Right lung (tissue), 5 donors: ENCODE results near the gene CAP1. TPM values are rescaled to one million over a fixed set of nuclear protein-coding genes. Genes with fewer than 3 reads are reported as not detected.
A peak's percentile ranks its signal among the peaks of the same experiment; 100 is the strongest.

Source experiments
- DNase-seq, 2 donors: peaks; one replicate each; pipeline ENCODE4 v3.0.0-alpha.2; 2013
- polyA plus RNA-seq, 5 donors: library from polyadenylated mRNA; unstranded; fragments of 120-200 nt; gene quantifications; one replicate each; pipeline versions ENCODE4 v1.2.1 to v1.2.3, GENCODE V29; 2013; ENCODE audit warnings: inconsistent platforms in 1 of 5, low replicate concordance in 1 of 5; ENCODE audit not compliant: insufficient read length in 5 of 5, insufficient read depth in 1 of 5

The CAP1 gene
- polyA plus RNA-seq, 5 donors, result 149 to 170 (median 166) TPM

GRCh38 chr1:40092706-40093639 lies 52.4 kb downstream of the CAP1 start:
- DNase-seq, result no peak

- no peak for DNase-seq
Measured at GRCh38 chr1:40094466-40095110, 54.1 kb downstream of the CAP1 start.

GRCh38 chr1:40095806-40096205 lies 55.3 kb downstream of the CAP1 start:
- no peak for DNase-seq

- no peak for DNase-seq
Measured at GRCh38 chr1:40096646-40096976, 56.1 kb downstream of the CAP1 start.

- peak; percentile 60 to 70 for DNase-seq
Measured at GRCh38 chr1:40096977-40097782, 56.7 kb downstream of the CAP1 start, which contains the start of gene PPT1. TSS of gene PPT1 (minus strand) at chr1:40097252. CDS start at chr1:40097238, 14 bp downstream.

- no peak for DNase-seq
Measured at GRCh38 chr1:40102038-40102437, 61.5 kb downstream of the CAP1 start.

GRCh38 chr1:40102896-40103295 lies 62.4 kb downstream of the CAP1 start:
- no peak for DNase-seq

GRCh38 chr1:40105028-40105427 lies 64.5 kb downstream of the CAP1 start:
- no peak for DNase-seq

- DNase-seq, result peak; percentile 14 to 16
Measured at GRCh38 chr1:40107290-40107959, 66.9 kb downstream of the CAP1 start.

GRCh38 chr1:40110389-40110788 lies 69.9 kb downstream of the CAP1 start:
- no peak for DNase-seq

- DNase-seq, result no peak
Measured at GRCh38 chr1:40114400-40114799, 73.9 kb downstream of the CAP1 start.

- DNase-seq, result no peak
Measured at GRCh38 chr1:40120128-40120527, 79.6 kb downstream of the CAP1 start.

Other genes with a start within 250 kb of the CAP1 start
- 10 to 100 TPM; 33.9 to 48.5 (median 36.0) TPM for gene TRIT1, start 157.2 kb upstream of the CAP1 start, polyA plus RNA-seq
- 10 to 100 TPM in 3 of 5 donors, 1 to 10 TPM in 2; 8.6 to 12.5 (median 10.9) TPM for gene MYCL, start 138.8 kb upstream of the CAP1 start, polyA plus RNA-seq
- 100 to 1,000 TPM in 4 of 5 donors, 10 to 100 TPM in 1; 53.3 to 196 (median 159) TPM for gene MFSD2A, start 85.6 kb upstream of the CAP1 start, polyA plus RNA-seq
- 100 to 1,000 TPM in 3 of 5 donors, 10 to 100 TPM in 2; 84.4 to 117 (median 101) TPM for gene PPT1, start 56.5 kb downstream of the CAP1 start, polyA plus RNA-seq
- 10 to 100 TPM; 18.0 to 33.8 (median 25.6) TPM for gene RLF, start 120.7 kb downstream of the CAP1 start, polyA plus RNA-seq
- not detected for gene TMCO2, start 207.2 kb downstream of the CAP1 start, polyA plus RNA-seq
- 10 to 100 TPM; 39.8 to 56.5 (median 44.4) TPM for gene ZMPSTE24, start 217.5 kb downstream of the CAP1 start, polyA plus RNA-seq